Heart left ventricle (tissue), 13 donors: ENCODE results near the gene CBX4.

Experiments used
- POLR2A ChIP-seq, 2 donors: fragments of 450-650 bp; IDR thresholded peaks; one replicate each; pipeline ENCODE4 v1.6.1; 2017; ENCODE audit warnings: antibody characterized with exemption in 2 of 2, mild to moderate bottlenecking in 2 of 2, moderate library complexity in 2 of 2
- TF ChIP-seq, protein P1 (sequence below), 12 donors: fragments of 200-600 bp; sonication (generic) in 4 of 12; IDR thresholded peaks; one replicate each; pipeline versions ENCODE4 v1.5.0 to v1.8.0; 2018 to 2022; ENCODE audit warnings: antibody characterized with exemption in 12 of 12, mild to moderate bottlenecking in 5 of 12
- donor health status: ischemic (EF 13 %, LVEDD 7.1; RV severe dilation, severe dysfunction).
- donor health status: DM: no; HTN: yes; CAD: no.
- donor health status: DM: no; HTN: no; CAD: no.
- donor health status: ischemic (EF 25% LVEDD 6.9; RV normal size, moderate dysfunction).
- donor health status: ischemic (EF 25% LVEDD 5.7; RV mildly dilated, moderate dysfunction).
- donor health status: ischemic (EF 35%, LVEDD 5.7; RV mildly dilated, moderate dysfunction).
- donor health status: nonischemic (EF 11% LVEDD 7.7; RV severe dilation, severe dysfunction).
- donor health status: DM: yes; HTN: yes; CAD: no.
- donor health status: PGD.
- donor health status: ischemic (EF 29% LVEDD 5.4; RV normal size, mild dysfunction).
- donor health status: nonischemic (EF 23%, LVEDD 6.1; RV moderate dilation, normal function).

GRCh38 chr17:79878329-79878947 is 39.2 kb upstream of the CBX4 start:
- TF ChIP-seq, protein P1, sequence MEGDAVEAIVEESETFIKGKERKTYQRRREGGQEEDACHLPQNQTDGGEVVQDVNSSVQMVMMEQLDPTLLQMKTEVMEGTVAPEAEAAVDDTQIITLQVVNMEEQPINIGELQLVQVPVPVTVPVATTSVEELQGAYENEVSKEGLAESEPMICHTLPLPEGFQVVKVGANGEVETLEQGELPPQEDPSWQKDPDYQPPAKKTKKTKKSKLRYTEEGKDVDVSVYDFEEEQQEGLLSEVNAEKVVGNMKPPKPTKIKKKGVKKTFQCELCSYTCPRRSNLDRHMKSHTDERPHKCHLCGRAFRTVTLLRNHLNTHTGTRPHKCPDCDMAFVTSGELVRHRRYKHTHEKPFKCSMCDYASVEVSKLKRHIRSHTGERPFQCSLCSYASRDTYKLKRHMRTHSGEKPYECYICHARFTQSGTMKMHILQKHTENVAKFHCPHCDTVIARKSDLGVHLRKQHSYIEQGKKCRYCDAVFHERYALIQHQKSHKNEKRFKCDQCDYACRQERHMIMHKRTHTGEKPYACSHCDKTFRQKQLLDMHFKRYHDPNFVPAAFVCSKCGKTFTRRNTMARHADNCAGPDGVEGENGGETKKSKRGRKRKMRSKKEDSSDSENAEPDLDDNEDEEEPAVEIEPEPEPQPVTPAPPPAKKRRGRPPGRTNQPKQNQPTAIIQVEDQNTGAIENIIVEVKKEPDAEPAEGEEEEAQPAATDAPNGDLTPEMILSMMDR (IDR thresholded peaks at IDR 0.05), result no peak
- no peak for TF ChIP-seq POLR2A (IDR thresholded peaks at IDR 0.05)
